GM12874 (cell line): ENCODE data around the gene SREBF2.

Experiments used
- CTCF ChIP-seq: IDR thresholded peaks from 2 replicates; pipeline ENCODE4 v1.5.1; 2011; ENCODE audit warnings: low read depth, mild to moderate bottlenecking, control low read depth, low read length, moderate library complexity; ENCODE audit not compliant: insufficient read depth

Gene SREBF2

GRCh38 chr22:41801147-41801819, 31.6 kb upstream of the SREBF2 start:
- TF ChIP-seq CTCF = no peak

GRCh38 chr22:41801886-41802285, 31.0 kb upstream of the SREBF2 start:
- no peak for TF ChIP-seq CTCF

- TF ChIP-seq CTCF = no peak
These were observed 27.3 kb upstream of the SREBF2 start for GRCh38 chr22:41805639-41806038.

GRCh38 chr22:41808400-41808799, 24.5 kb upstream of the SREBF2 start:
- TF ChIP-seq CTCF = no peak

GRCh38 chr22:41810022-41810421, 22.9 kb upstream of the SREBF2 start:
- TF ChIP-seq CTCF = no peak

- TF ChIP-seq CTCF = no peak
These were observed 19.9 kb upstream of the SREBF2 start for GRCh38 chr22:41812805-41813545.

- no peak for TF ChIP-seq CTCF
These were observed 19.0 kb upstream of the SREBF2 start for GRCh38 chr22:41813726-41814410.
